ENCODE measurements around the gene PRDM15. TPM values are rescaled to one million over a fixed set of nuclear protein-coding genes. Genes with fewer than 3 reads are reported as not detected.

The PRDM15 gene
- polyA plus RNA-seq, 1 experiment: 5.1 TPM

DNA sequence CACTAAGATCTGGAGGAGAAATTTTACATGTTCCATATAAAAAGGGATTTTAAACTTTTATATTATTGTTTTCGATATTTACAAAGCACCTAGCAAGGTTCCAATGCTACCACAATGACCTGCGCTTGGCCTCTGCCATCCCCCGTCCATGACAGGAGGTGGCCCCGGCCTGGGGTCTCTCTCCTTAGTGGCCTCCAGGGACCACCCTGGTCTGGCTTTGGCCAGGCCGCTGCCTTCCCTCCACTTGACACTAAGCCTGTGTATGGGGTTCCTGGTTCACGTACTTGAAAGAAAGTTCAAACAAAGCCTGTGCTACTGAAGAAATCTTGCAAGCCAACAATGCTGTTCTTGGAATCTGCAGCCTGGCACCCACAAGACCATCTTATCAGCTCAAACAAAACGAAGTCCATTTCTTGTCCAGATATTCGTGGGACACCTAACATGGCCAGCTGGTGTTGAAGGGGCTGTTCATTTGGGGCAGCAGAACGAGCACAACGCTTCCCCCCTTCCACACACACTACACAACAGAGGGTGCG is 12.8 kb downstream of the PRDM15 start:
- no peaks in the 10 kb centered on the region; the same call in 1 of the 2 replicates for H3K9me3 ChIP-seq (ENCODE audit: control insufficient read depth, insufficient read depth, low read length)
- H3K27me3 ChIP-seq (ENCODE audit: control insufficient read depth, insufficient read depth, low read length): no peaks in the 10 kb centered on the region
- no peak overlapping the region for H3K27ac ChIP-seq (ENCODE audit: low read depth, low read length)
- no peak for DNase-seq (ENCODE audit: low read depth, low spot score)
- ChIA-PET CTCF (interaction anchor here (1.8 kb wide), 1 partner anchor 49 kb away, joined by 5 read pairs; no protein-coding TSS in a partner anchor), POLR2A (no interaction called here)
- TF ChIP-seq, protein P1, sequence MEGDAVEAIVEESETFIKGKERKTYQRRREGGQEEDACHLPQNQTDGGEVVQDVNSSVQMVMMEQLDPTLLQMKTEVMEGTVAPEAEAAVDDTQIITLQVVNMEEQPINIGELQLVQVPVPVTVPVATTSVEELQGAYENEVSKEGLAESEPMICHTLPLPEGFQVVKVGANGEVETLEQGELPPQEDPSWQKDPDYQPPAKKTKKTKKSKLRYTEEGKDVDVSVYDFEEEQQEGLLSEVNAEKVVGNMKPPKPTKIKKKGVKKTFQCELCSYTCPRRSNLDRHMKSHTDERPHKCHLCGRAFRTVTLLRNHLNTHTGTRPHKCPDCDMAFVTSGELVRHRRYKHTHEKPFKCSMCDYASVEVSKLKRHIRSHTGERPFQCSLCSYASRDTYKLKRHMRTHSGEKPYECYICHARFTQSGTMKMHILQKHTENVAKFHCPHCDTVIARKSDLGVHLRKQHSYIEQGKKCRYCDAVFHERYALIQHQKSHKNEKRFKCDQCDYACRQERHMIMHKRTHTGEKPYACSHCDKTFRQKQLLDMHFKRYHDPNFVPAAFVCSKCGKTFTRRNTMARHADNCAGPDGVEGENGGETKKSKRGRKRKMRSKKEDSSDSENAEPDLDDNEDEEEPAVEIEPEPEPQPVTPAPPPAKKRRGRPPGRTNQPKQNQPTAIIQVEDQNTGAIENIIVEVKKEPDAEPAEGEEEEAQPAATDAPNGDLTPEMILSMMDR (IDR thresholded peaks at IDR 0.05; ENCODE audit: low read depth, low read length): no peak
- H3K4me3 ChIP-seq (ENCODE audit: low read depth, low read length): no peak overlapping the region

DNA sequence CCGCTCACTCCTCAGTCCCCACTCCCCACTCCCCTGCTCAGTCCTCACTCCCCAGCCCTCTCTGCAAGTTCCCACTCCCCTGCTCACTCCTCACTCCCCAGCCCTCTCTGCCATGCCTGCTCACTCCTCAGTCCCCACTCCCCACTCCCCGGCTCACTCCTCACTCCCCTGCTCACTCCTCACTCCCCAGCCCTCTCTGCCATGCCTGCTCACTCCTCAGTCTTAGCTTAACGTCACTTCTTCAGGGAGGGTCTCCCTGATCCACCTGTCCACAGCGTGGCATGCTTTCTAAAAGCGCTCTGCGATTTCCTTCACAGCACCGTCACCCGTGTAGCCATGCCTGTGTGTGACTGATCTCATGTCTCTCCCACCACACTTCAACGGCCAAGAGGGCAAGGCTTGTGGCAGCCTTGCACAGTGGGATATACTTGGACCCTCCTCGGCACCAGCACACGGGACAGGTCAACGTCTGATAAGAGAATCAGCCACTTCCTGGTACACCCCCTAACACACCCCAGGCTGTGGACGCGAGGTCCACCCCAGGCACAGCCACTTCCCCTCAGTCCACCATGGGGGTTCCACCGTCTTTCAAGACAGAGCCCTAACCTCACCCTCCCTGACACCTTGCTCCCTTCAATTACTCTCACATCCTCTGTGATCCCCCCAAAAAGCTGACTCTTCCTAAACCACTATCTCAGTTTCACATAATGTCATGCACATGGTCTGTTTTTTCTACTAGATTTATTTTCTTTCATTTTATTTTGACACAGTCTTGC is 14.0 kb downstream of the PRDM15 start:
- no peak overlapping the region for H3K4me3 ChIP-seq (ENCODE audit: low read depth, low read length)
- TF ChIP-seq, protein P1 (IDR thresholded peaks at IDR 0.05; ENCODE audit: low read depth, low read length): no peak
- CTCF ChIA-PET: no interaction called here
- H3K27me3 ChIP-seq (ENCODE audit: control insufficient read depth, insufficient read depth, low read length): no peaks in the 10 kb centered on the region
- H3K9me3 ChIP-seq (ENCODE audit: control insufficient read depth, insufficient read depth, low read length): no peaks in the 10 kb centered on the region; the same call in 1 of the 2 replicates
- DNase-seq (ENCODE audit: low read depth, low spot score): no peak
- POLR2A ChIA-PET: no interaction called here
- H3K27ac ChIP-seq (ENCODE audit: low read depth, low read length): no peak overlapping the region

DNA sequence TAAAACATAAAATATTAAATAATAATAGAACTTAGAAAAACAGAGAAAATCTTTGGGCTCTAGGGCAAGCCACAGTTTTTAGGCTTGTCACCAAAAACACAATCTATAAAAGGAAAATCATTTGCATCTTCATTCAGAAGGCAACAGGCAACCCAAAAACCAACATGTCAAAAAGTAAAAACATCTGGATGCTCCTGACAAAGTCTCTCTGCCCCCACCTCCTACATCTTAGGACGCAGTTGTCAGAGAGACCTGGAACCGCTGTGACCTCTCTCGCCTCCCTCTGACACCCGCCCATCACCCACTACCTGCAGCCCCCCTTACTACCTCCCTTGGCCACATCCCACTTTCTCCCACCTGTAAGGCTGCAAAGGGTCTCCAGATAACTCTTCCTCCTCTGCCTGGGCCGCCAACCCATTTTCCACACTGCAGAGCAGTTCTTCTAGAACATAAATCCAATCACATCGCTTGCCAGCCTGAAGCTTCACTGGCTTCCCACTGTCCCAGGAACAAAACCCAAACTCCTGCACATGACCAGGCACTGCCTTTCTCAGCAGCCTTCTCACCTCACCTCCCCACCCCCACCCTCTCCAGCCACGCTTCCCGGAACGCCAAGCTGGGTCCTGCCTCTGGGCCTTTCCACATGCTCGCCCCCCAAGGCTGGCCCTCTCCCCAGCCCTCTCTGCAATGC is 14.7 kb downstream of the PRDM15 start:
- ChIA-PET POLR2A (no interaction called here), CTCF (no interaction called here)
- TF ChIP-seq, protein P1 (IDR thresholded peaks at IDR 0.05; ENCODE audit: low read depth, low read length): no peak
- no peaks in the 10 kb centered on the region; the same call in 1 of the 2 replicates for H3K9me3 ChIP-seq (ENCODE audit: control insufficient read depth, insufficient read depth, low read length)
- no peak overlapping the region for H3K27ac ChIP-seq (ENCODE audit: low read depth, low read length)
- DNase-seq (ENCODE audit: low read depth, low spot score): no peak
- no peak overlapping the region for H3K4me3 ChIP-seq (ENCODE audit: low read depth, low read length)
- H3K27me3 ChIP-seq (ENCODE audit: control insufficient read depth, insufficient read depth, low read length): no peaks in the 10 kb centered on the region

DNA sequence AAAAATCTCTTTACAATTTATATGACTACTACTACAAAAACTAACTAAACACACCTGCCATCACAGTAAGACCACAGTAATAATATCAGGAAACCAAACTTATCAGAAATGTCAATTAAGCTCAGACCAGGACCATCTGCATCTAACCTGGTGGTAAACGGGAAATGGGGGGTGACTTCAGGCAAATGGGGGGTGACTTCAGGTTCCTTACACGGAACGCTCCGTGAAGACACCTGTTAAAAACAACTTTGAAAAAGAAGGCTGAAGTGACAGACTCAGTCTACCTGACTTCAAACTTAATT is 15.8 kb downstream of the PRDM15 start:
- no peak for DNase-seq (ENCODE audit: low read depth, low spot score)
- Histone ChIP-seq H3K9me3 (ENCODE audit: control insufficient read depth, insufficient read depth, low read length) (no peaks in the 10 kb centered on the region; the same call in 1 of the 2 replicates), H3K27me3 (ENCODE audit: control insufficient read depth, insufficient read depth, low read length) (no peaks in the 10 kb centered on the region), H3K4me3 (ENCODE audit: low read depth, low read length) (no peak overlapping the region), H3K27ac (ENCODE audit: low read depth, low read length) (no peak overlapping the region)
- TF ChIP-seq, protein P1 (IDR thresholded peaks at IDR 0.05; ENCODE audit: low read depth, low read length): no peak
- ChIA-PET CTCF (interaction anchor here (0.6 to 1.3 kb wide), 4 partner anchors 16 to 267 kb away, joined by 3 to 14 read pairs (median 4); no protein-coding TSS in a partner anchor), POLR2A (interaction anchor here (0.7 kb wide), 1 partner anchor 102 kb away, joined by 3 read pairs; no protein-coding TSS in a partner anchor)

DNA sequence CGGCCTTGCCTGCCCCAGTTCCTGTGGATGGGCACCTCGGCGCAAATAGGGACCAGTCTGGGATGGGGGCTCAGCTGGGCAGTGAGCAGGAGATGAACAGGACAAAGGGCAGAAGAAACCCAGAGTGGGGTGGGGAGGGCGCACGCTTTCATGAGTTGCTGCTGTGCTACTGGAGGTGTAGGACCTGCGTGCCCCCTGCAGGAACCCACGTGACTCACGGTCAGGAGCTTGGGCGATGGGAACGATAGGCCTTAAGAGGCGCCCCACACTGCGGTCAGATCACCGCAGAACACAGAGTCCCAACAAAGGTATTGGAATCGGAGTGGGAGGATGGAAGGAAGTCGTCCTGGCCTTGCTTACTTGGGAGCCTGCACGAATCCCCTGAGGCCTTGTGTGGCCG is 17.2 kb downstream of the PRDM15 start:
- DNase-seq (ENCODE audit: low read depth, low spot score): no peak
- Histone ChIP-seq H3K9me3 (ENCODE audit: control insufficient read depth, insufficient read depth, low read length) (no peaks in the 10 kb centered on the region; the same call in 1 of the 2 replicates), H3K4me3 (ENCODE audit: low read depth, low read length) (no peak overlapping the region), H3K27ac (ENCODE audit: low read depth, low read length) (no peak overlapping the region), H3K27me3 (ENCODE audit: control insufficient read depth, insufficient read depth, low read length) (no peaks in the 10 kb centered on the region)
- CTCF ChIA-PET: interaction anchor here (0.6 kb wide), 1 partner anchor 372 kb away, joined by 3 read pairs; no protein-coding TSS in a partner anchor
- POLR2A ChIA-PET: no interaction called here
- TF ChIP-seq, protein P1 (IDR thresholded peaks at IDR 0.05; ENCODE audit: low read depth, low read length): no peak
